ENCODE data around the gene IL26.
"Not testable (repeated sequence)": the region's sequence is repeated elsewhere in the genome, so short reads cannot be mapped to it uniquely, and the experiment has no call there.

Gene IL26

DNA sequence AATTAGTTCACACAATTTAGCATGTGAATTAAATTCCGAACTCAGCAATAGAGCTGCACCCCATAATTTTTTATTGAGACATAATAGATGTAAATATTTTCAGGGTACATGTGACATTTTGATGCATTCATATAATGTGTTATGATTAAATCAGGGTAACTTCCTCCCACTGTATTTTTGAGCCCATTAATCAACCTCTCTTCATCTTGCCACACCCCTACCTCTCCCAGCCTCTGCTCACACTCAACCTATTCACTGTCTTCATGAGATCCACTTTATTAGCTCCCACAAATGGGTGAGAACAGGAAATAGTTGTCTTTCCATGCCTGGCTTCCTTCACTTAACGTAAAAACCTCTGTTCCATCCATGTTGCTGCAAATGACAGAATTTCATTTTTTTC is 14.7 kb downstream of the IL26 start:
- no peak for DNase-seq (ENCODE audit: low read depth)
- no peak overlapping the region for H3K4me3 ChIP-seq (ENCODE audit: low read depth, low read length)
- TF ChIP-seq, protein P1, sequence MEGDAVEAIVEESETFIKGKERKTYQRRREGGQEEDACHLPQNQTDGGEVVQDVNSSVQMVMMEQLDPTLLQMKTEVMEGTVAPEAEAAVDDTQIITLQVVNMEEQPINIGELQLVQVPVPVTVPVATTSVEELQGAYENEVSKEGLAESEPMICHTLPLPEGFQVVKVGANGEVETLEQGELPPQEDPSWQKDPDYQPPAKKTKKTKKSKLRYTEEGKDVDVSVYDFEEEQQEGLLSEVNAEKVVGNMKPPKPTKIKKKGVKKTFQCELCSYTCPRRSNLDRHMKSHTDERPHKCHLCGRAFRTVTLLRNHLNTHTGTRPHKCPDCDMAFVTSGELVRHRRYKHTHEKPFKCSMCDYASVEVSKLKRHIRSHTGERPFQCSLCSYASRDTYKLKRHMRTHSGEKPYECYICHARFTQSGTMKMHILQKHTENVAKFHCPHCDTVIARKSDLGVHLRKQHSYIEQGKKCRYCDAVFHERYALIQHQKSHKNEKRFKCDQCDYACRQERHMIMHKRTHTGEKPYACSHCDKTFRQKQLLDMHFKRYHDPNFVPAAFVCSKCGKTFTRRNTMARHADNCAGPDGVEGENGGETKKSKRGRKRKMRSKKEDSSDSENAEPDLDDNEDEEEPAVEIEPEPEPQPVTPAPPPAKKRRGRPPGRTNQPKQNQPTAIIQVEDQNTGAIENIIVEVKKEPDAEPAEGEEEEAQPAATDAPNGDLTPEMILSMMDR (IDR thresholded peaks at IDR 0.05; ENCODE audit: control insufficient read depth, extremely low read depth, insufficient read depth), result no peak

DNA sequence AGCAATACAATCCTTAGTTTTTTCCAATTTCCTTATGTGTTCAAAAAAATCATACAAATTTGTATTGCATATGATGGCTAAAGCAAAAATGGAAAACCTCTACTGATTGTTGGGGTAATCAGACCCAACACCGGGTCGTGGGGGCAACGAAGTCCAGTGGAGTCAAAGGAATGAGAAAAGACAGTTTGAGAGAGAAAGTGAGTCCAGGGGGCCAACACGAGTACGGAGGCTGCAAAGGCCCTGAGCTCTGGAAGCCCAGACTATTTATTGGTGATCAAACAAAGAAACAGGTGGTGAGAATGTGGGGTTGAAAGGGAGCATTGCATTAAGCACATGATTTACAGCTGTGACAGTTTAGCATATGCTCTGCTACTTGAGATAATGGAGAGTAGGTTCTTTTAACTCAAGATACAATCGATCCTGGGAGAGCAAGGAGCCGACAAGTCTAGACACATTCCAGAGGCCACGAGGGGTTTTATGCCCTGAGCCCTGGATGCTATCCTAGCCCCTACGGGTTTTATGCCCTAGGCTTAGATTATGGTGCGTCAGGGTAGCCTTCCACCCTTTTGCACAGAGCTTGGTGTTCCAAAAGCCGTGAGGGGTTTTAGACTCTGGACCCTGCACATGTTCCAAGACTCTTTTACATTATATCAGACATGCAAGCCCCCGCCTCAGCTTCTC is 16.4 kb downstream of the IL26 start:
- H3K4me3 ChIP-seq (ENCODE audit: low read depth, low read length); DNase-seq (ENCODE audit: low read depth): not testable (repeated sequence)

DNA sequence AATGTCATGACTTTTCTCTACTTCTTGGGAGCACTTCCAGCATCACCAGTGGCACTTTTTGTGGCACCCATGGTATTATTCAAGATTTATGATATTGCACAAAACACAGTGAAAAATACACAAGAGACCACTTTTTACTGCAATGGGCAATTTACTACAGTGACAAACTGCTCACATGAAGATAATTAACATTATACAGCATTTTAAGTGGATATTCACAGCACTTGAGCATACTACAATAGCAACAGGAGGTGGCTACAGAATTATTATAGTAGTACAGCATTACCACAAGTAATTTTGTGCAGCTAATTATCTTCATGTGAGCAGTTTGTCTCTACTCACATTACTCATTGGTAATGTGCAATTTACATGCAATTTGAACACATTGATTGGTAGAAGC is 18.3 kb downstream of the IL26 start:
- TF ChIP-seq, protein P1 (IDR thresholded peaks at IDR 0.05; ENCODE audit: control insufficient read depth, extremely low read depth, insufficient read depth), result no peak

DNA sequence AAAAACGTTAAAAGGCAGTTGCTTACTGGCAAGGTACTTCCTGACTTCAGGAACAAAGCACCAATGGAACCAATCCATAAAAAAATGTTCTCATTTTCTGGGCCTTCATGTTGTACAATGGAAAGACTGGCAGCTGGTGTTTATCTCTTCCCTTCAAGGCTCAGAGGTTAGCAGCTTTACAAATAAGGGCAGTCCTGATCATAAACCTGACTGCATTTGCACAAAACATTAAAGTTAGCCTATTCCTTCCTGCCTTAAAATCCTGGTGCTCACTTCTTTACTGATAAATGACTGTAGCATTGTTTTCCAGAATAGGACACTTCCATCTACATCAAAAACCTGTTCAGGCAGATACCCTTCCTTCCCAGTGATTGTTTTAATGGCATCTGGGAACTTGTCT is 19.2 kb downstream of the IL26 start:
- no peak overlapping the region for H3K4me3 ChIP-seq (ENCODE audit: low read depth, low read length)
- no peak for DNase-seq (ENCODE audit: low read depth)
- TF ChIP-seq, protein P1 (IDR thresholded peaks at IDR 0.05; ENCODE audit: control insufficient read depth, extremely low read depth, insufficient read depth), result no peak

More for the DNA sequence above, 18.3 kb downstream of the IL26 start:
- H3K4me3 ChIP-seq (ENCODE audit: low read depth, low read length), result no peak overlapping the region
- DNase-seq (ENCODE audit: low read depth), result no peak

DNA sequence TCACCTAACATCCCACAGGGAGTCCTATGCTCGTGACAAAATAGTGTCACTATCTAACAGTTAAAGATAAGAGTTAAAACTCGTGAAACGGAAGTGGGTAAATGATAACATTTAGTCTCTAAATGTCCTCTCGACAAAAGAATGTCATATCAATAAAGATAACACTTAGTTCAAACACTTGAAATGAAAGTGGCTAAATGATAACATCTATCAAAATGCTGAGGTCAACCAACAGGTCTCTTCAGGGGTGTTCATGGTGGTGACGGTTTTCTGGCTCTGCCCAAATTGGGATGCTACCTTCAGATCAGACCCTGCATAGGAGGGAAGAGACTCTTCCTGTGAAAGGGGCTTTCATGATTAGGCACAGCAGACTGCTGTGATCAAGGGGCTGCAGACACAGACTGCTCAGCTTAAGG is 22.1 kb downstream of the IL26 start:
- TF ChIP-seq, protein P1 (IDR thresholded peaks at IDR 0.05; ENCODE audit: control insufficient read depth, extremely low read depth, insufficient read depth), result no peak
- H3K4me3 ChIP-seq (ENCODE audit: low read depth, low read length), result no peak overlapping the region
- no peak for DNase-seq (ENCODE audit: low read depth)

DNA sequence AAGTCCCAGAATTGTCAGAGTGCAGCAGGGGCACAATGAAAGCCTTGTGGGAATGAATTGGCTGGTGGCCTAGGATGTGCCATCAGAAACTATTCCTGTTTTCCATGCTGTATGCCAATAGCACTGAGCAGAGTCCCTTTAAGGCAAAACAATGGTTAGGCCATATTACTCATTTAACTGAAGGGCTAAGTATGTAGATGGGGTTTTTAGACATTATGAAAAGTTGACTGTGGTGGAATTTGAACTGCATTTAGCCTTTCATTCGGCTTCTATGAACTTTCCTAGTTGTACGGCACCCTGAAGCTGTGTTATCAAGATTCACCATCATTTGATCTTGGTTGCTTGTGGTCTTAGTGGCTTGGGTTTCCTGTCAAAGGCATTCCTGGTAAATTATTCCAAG is 24.8 kb downstream of the IL26 start:
- TF ChIP-seq, protein P1 (IDR thresholded peaks at IDR 0.05; ENCODE audit: control insufficient read depth, extremely low read depth, insufficient read depth), result no peak
- no peak for DNase-seq (ENCODE audit: low read depth)
- no peak overlapping the region for H3K4me3 ChIP-seq (ENCODE audit: low read depth, low read length)

DNA sequence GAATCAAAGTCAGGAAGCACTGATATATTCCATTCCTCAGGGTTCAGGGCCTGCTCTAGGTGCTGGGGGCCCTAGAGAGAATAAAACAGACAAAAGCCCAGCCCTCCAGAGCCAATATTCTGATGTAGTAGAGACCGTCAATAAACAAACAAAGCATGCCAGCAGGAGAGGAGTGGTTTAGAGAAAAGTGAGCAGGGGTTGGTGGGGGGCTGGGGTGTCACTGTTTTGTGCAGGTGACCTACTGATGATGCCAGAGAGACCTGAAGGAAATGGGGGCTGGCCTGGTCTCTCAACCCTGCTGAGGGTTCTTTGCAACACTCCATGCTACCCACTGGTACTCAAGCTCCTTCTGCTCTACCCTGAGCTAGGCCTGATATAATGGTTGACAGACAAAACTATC is 26.5 kb downstream of the IL26 start:
- TF ChIP-seq, protein P1 (IDR thresholded peaks at IDR 0.05; ENCODE audit: control insufficient read depth, extremely low read depth, insufficient read depth), result no peak
- no peak for DNase-seq (ENCODE audit: low read depth)
- no peak overlapping the region for H3K4me3 ChIP-seq (ENCODE audit: low read depth, low read length)
